HCT116 (cell line): Measurements from ENCODE around the gene NAV3. TPM values are rescaled to one million over a fixed set of nuclear protein-coding genes. Genes with fewer than 3 reads are reported as not detected.

Source experiments
- ATAC-seq: fragments of 200-7000 bp; cut with Tn5 transposase; 2 replicates; pipeline ENCODE4 v1.9.1; 2020; ENCODE audit warnings: mild to moderate bottlenecking, moderate library complexity
- BruUV-seq: library from RNA; stranded (reverse); fragments of 400-500 nt; replicated peaks from 2 replicates; lab custom pipeline; 2021; lab: Mats Ljungman, UMichigan
- CTCF ChIA-PET: fragments of 300-600 bp; sonication (Branson Sonifier 250); formaldehyde crosslinking; loops from one replicate; lab custom pipeline; 2021; ENCODE audit warnings: antibody characterized with exemption; lab: Charles Lee
- POLR2A ChIA-PET: fragments of 300-600, 350-600 bp; sonication (Branson Sonifier 250); formaldehyde crosslinking; loops from one replicate; lab custom pipeline; 2021; ENCODE audit warnings: antibody characterized with exemption; lab: Charles Lee
- RAD21 ChIA-PET, 2 experiments: fragments of 300-600 bp; sonication (Branson Sonifier 250); formaldehyde crosslinking; loops; one replicate each; lab custom pipeline; 2023; ENCODE audit warnings: low total read pairs in 2 of 2; ENCODE audit not compliant: uncharacterized antibody in 2 of 2, unreplicated experiment in 2 of 2, low non-redundant PET in 1 of 2; lab: Charles Lee
- DNase-seq: peaks from one replicate; pipeline ENCODE4 v3.0.0-alpha.2; 2010; ENCODE audit warnings: low read depth, low spot score
- H2AFZ ChIP-seq: fragments of 200-600 bp; shearing (Covaris generic), sonication (generic); 2 replicates; pipeline ENCODE4 v1.6.1; 2017; ENCODE audit warnings: low read depth, mixed run types, mixed read lengths, antibody characterized with exemption, low read length; ENCODE audit not compliant: poor library complexity, severe bottlenecking
- H3K27ac ChIP-seq: 2 replicates; pipeline ENCODE4 v1.5.1; 2012; ENCODE audit warnings: low read depth, low read length
- H3K27me3 ChIP-seq: fragments of 200-600 bp; sonication (generic); 2 replicates; pipeline ENCODE4 v1.6.1; 2016; ENCODE audit warnings: mixed run types, low read length, mixed read lengths; ENCODE audit not compliant: insufficient read depth
- H3K36me3 ChIP-seq, 2 experiments: fragments of 200-500 bp in 1 of 2; fragments of 200-600 bp in 1 of 2; sonication (Bioruptor generic) in 1 of 2; sonication (generic) in 1 of 2; 2 replicates each; pipeline versions ENCODE4 v1.5.1 to v1.6.1; 2014 to 2016; ENCODE audit warnings: low read length in 2 of 2, inconsistent platforms in 1 of 2, mixed read lengths in 1 of 2, mixed run types in 1 of 2; ENCODE audit not compliant: insufficient read depth in 2 of 2, control insufficient read depth in 1 of 2
- H3K4me1 ChIP-seq, 2 experiments: fragments of 200-600 bp in 1 of 2; sonication (generic) in 1 of 2; 2 replicates each; pipeline versions ENCODE4 v1.5.1 to v1.6.1; 2012 to 2017; ENCODE audit warnings: low read length in 2 of 2, inconsistent platforms in 1 of 2, mild to moderate bottlenecking in 1 of 2, mixed read lengths in 1 of 2, mixed run types in 1 of 2, moderate library complexity in 1 of 2; ENCODE audit not compliant: insufficient read depth in 2 of 2, control insufficient read depth in 1 of 2
- H3K4me2 ChIP-seq: fragments of 200-600 bp; sonication (generic); 2 replicates; pipeline ENCODE4 v1.6.1; 2017; ENCODE audit warnings: mixed run types, low read length, mixed read lengths
- H3K4me3 ChIP-seq, 2 experiments: fragments of 200-600 bp in 1 of 2; sonication (generic) in 1 of 2; replicated peaks in 1 of 2; 2 replicates each; pipeline ENCODE4 v1.5.1; 2011 to 2016; ENCODE audit warnings: low read length in 2 of 2, control low read depth in 1 of 2, low read depth in 1 of 2, mild to moderate bottlenecking in 1 of 2, mixed read lengths in 1 of 2, mixed run types in 1 of 2
- H3K79me2 ChIP-seq: fragments of 200-600 bp; sonication (generic); 2 replicates; pipeline ENCODE4 v1.6.1; 2017; ENCODE audit warnings: mild to moderate bottlenecking, mixed run types, low read length, moderate library complexity, mixed read lengths; ENCODE audit not compliant: insufficient read depth
- H3K9ac ChIP-seq: fragments of 200-600 bp; sonication (generic); 2 replicates; pipeline ENCODE4 v1.6.1; 2016; ENCODE audit warnings: low read length, mixed read lengths
- H3K9me2 ChIP-seq: fragments of 200-600 bp; sonication (generic), shearing (Covaris generic); 2 replicates; pipeline ENCODE4 v1.6.1; 2017; ENCODE audit warnings: mixed run types, mild to moderate bottlenecking, moderate library complexity; ENCODE audit not compliant: insufficient read depth
- H3K9me3 ChIP-seq, 2 experiments: fragments of 200-500 bp in 1 of 2; fragments of 200-600 bp in 1 of 2; sonication (Bioruptor generic) in 1 of 2; sonication (generic) in 1 of 2; 2 replicates each; pipeline ENCODE4 v1.6.1; 2014 to 2017; ENCODE audit warnings: low read length in 2 of 2, mixed read lengths in 2 of 2, inconsistent platforms in 1 of 2, low read depth in 1 of 2, mild to moderate bottlenecking in 1 of 2, mixed run types in 1 of 2, moderate library complexity in 1 of 2; ENCODE audit not compliant: control insufficient read depth in 1 of 2, insufficient read depth in 1 of 2
- H4K20me1 ChIP-seq: fragments of 200-600 bp; sonication (generic), shearing (Covaris generic); 2 replicates; pipeline ENCODE4 v1.6.1; 2017; ENCODE audit warnings: mixed run types, mild to moderate bottlenecking, moderate library complexity; ENCODE audit not compliant: insufficient read depth
- CBX3 ChIP-seq: IDR thresholded peaks from 2 replicates; pipeline ENCODE4 v1.6.1; 2012; ENCODE audit warnings: low read depth
- CEBPB ChIP-seq: IDR thresholded peaks from 2 replicates; pipeline ENCODE4 v1.6.1; 2012; ENCODE audit warnings: low read depth
- EZH2 ChIP-seq: fragments of 200-600 bp; sonication (generic); IDR thresholded peaks from 2 replicates; pipeline ENCODE4 v1.6.1; 2017; ENCODE audit warnings: antibody characterized with exemption, mixed run types
- FOSL1 ChIP-seq: IDR thresholded peaks from 2 replicates; pipeline ENCODE4 v1.6.1; 2012; ENCODE audit warnings: low read depth
- POLR2A ChIP-seq: IDR thresholded peaks from 2 replicates; pipeline ENCODE4 v1.7.0; 2011; ENCODE audit warnings: borderline replicate concordance; ENCODE audit not compliant: insufficient read depth, insufficient read length; ENCODE audit errors: extremely low read depth
- POLR2AphosphoS5 ChIP-seq: IDR thresholded peaks from 2 replicates; pipeline ENCODE4 v1.6.1; 2011; ENCODE audit warnings: mild to moderate bottlenecking, low read depth, low read length, moderate library complexity
- SRF ChIP-seq: IDR thresholded peaks from 2 replicates; pipeline ENCODE4 v1.6.1; 2012; ENCODE audit warnings: low read depth
- TCF7L2 ChIP-seq: IDR thresholded peaks from 2 replicates; pipeline ENCODE4 v1.7.0; 2011; ENCODE audit warnings: borderline replicate concordance, inconsistent platforms; ENCODE audit not compliant: insufficient read depth, insufficient read length; ENCODE audit errors: extremely low read depth
- ZFX ChIP-seq: fragments of 450-650 bp; IDR thresholded peaks from 2 replicates; pipeline ENCODE4 v1.6.1; 2017
- intact Hi-C: fragments of 100-400 bp; cut with micrococcal nuclease; formaldehyde crosslinking; loops from 2 replicates; pipeline ENCODE4 v1.10.0; 2022
- total RNA-seq: library from RNA; stranded (reverse); gene quantifications from one replicate; pipeline ENCODE4 v1.2.1, GENCODE V29; 2021; ENCODE audit not compliant: unreplicated experiment
- TF ChIP-seq, protein P1 (sequence below): IDR thresholded peaks from 2 replicates; pipeline ENCODE4 v1.6.1; 2012
- TF ChIP-seq, protein P2 (sequence below): IDR thresholded peaks from 2 replicates; pipeline ENCODE4 v1.6.1; 2011; ENCODE audit warnings: mild to moderate bottlenecking, low read length, moderate library complexity; ENCODE audit not compliant: insufficient replicate concordance; ENCODE audit errors: extremely low read depth
- TF ChIP-seq, protein P3 (sequence below): IDR thresholded peaks from 2 replicates; pipeline ENCODE4 v1.6.1; 2012; ENCODE audit warnings: low read depth

The NAV3 gene
- total RNA-seq, 1 experiment from 2014 or later = 7.8 TPM

DNA sequence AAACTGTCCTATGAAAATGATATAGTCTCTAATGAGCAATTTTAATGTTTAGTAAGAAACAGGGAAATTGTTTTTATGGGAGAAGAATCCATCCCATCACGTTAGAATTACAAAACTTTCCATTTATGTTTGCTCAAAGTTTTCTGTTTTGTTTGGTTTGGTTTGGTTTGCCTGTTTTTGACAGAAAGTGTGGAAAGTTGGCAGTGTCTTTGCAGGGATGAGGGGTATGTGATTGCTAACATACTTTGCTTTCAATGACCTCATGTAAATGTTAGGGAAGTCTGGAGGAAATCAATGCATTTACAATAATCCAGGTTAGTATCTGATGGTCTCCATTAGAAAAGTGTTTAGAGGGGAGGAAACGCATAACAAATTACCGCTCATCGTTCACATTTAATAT lies 12.3 kb upstream of the NAV3 start:
- H3K9me2 ChIP-seq = no peaks in the 10 kb centered on the region
- no TSS peak for BruUV-seq
- no peaks in the 10 kb centered on the region for H3K4me1 ChIP-seq
- CTCF ChIA-PET = no interaction called here
- no peaks in the 10 kb centered on the region for H3K36me3 ChIP-seq
- no peaks in the 10 kb centered on the region for H3K9me3 ChIP-seq
- H3K27me3 ChIP-seq = no peaks in the 10 kb centered on the region
- H3K4me2 ChIP-seq = no peak overlapping the region
- intact Hi-C loops = no loop called here
- H3K9ac ChIP-seq = no peak overlapping the region
- RAD21 ChIA-PET = no interaction called here
- DNase-seq (no peak), ATAC-seq (no peak)
- no peaks in the 10 kb centered on the region for H3K79me2 ChIP-seq
- POLR2A ChIA-PET = no interaction called here
- no peaks in the 10 kb centered on the region for H4K20me1 ChIP-seq
- H2AFZ ChIP-seq = no peak overlapping the region
- H3K4me3 ChIP-seq = no peak overlapping the region
- TF ChIP-seq POLR2AphosphoS5 = no peak
- TF ChIP-seq TCF7L2 = no peak
- no peak for TF ChIP-seq SRF
- TF ChIP-seq POLR2A = no peak
- no peak for TF ChIP-seq FOSL1
- TF ChIP-seq, protein P1, sequence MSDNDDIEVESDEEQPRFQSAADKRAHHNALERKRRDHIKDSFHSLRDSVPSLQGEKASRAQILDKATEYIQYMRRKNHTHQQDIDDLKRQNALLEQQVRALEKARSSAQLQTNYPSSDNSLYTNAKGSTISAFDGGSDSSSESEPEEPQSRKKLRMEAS = no peak
- no peak overlapping the region for H3K27ac ChIP-seq

DNA sequence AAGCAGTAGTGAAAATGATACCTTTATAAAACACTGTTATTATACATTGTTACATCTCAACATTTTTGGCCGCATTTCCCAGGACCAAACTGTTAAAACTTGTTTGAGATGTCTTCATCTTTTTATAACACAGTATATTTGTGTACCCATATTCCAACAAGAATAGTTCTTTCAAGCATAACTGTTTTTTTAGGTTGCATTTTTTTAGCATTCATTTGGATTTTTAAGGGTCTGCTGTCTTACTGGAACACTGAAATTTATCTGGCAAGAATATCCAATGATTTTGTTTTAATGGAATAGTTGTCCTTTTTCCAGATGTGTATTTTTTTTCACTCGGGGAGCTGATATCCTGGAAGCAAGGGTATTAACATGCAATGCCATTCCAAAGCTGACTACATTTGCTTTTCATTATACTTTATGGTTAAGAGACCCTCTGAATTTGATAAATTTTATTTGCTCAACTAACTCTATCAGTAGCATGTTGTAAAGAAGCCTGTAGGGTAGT lies 8.9 kb upstream of the NAV3 start:
- ChIA-PET POLR2A (no interaction called here), RAD21 (no interaction called here), CTCF (no interaction called here)
- Histone ChIP-seq H3K4me2 (no peak overlapping the region), H3K27me3 (no peaks in the 10 kb centered on the region), H3K9me3 (no peaks in the 10 kb centered on the region), H4K20me1 (no peaks in the 10 kb centered on the region), H3K79me2 (no peaks in the 10 kb centered on the region), H3K36me3 (no peaks in the 10 kb centered on the region), H2AFZ (no peak overlapping the region), H3K4me1 (no peaks in the 10 kb centered on the region), H3K9ac (no peak overlapping the region), H3K27ac (no peak overlapping the region), H3K4me3 (no peak overlapping the region), H3K9me2 (no peaks in the 10 kb centered on the region)
- BruUV-seq = no TSS peak
- no peak for ATAC-seq
- intact Hi-C loops = no loop called here
- DNase-seq = no peak
- TF ChIP-seq, protein P2, sequence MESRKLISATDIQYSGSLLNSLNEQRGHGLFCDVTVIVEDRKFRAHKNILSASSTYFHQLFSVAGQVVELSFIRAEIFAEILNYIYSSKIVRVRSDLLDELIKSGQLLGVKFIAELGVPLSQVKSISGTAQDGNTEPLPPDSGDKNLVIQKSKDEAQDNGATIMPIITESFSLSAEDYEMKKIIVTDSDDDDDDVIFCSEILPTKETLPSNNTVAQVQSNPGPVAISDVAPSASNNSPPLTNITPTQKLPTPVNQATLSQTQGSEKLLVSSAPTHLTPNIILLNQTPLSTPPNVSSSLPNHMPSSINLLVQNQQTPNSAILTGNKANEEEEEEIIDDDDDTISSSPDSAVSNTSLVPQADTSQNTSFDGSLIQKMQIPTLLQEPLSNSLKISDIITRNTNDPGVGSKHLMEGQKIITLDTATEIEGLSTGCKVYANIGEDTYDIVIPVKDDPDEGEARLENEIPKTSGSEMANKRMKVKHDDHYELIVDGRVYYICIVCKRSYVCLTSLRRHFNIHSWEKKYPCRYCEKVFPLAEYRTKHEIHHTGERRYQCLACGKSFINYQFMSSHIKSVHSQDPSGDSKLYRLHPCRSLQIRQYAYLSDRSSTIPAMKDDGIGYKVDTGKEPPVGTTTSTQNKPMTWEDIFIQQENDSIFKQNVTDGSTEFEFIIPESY = no peak
- TF ChIP-seq TCF7L2 (no peak), CEBPB (no peak), EZH2 (no peak), POLR2AphosphoS5 (no peak), POLR2A (no peak), CBX3 (no peak), ZFX (no peak), FOSL1 (no peak)
- TF ChIP-seq, protein P3, sequence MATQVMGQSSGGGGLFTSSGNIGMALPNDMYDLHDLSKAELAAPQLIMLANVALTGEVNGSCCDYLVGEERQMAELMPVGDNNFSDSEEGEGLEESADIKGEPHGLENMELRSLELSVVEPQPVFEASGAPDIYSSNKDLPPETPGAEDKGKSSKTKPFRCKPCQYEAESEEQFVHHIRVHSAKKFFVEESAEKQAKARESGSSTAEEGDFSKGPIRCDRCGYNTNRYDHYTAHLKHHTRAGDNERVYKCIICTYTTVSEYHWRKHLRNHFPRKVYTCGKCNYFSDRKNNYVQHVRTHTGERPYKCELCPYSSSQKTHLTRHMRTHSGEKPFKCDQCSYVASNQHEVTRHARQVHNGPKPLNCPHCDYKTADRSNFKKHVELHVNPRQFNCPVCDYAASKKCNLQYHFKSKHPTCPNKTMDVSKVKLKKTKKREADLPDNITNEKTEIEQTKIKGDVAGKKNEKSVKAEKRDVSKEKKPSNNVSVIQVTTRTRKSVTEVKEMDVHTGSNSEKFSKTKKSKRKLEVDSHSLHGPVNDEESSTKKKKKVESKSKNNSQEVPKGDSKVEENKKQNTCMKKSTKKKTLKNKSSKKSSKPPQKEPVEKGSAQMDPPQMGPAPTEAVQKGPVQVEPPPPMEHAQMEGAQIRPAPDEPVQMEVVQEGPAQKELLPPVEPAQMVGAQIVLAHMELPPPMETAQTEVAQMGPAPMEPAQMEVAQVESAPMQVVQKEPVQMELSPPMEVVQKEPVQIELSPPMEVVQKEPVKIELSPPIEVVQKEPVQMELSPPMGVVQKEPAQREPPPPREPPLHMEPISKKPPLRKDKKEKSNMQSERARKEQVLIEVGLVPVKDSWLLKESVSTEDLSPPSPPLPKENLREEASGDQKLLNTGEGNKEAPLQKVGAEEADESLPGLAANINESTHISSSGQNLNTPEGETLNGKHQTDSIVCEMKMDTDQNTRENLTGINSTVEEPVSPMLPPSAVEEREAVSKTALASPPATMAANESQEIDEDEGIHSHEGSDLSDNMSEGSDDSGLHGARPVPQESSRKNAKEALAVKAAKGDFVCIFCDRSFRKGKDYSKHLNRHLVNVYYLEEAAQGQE = no peak
- TF ChIP-seq, protein P1 = no peak
